ENCODE results near the gene SYNE3. TPM values are rescaled to one million over a fixed set of nuclear protein-coding genes. Genes with fewer than 3 reads are reported as not detected.

The SYNE3 gene
- total RNA-seq, 2 donors from 2014 or later = 3.4 to 29.5 TPM

DNA sequence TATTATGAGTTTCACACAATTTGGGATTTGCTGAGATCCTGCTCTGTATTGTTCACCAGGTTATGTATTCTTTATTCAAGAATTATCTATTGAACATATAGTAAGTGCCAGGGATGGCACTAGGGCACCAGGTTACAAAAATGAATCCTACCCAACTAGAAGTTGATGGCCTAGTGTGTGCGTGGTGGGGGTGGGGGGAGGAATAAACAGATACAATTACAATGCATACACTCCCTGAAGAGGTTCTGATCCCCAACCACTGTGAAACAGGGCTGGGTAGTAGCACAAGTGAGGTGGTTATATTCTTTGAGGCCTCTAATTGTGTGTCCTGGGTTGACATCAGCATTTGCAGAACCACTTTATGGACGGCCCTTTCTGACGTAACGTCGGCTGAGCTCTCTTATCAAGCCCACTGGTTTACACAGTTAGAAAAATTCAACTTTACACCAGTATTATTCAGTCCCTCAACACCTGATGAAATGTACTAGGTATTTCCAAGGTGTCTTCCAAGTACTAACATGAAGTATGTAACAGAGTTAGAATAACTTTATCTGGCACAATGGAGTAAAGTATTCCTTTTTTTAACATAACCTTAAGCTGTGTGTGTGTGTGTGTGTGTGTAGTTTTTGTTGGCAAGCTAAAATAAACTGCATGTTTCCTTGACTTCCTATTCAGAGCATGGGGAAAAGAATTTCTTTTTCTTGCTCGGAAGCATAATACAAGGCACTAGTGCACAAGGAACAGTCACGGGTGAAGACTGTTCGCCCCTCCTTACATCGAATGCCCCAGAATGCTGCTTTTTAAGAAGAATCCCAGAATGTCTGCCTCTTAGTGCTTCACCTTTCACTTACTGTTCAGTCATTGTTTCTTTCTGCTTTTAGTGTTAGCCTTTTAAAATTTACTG is 10.3 kb upstream of the SYNE3 start:
- Histone ChIP-seq H3K4me3 (no peak overlapping the region), H3K4me1 (replicated peaks) (peaks cover 7% of the 10 kb centered on the region), H3K27ac (no peak overlapping the region), H3K27me3 (replicated peaks; ENCODE audit: insufficient read depth) (no peaks in the 10 kb centered on the region), H3K9me3 (no peaks in the 10 kb centered on the region), H3K36me3 (no peaks in the 10 kb centered on the region)
- intact Hi-C loops (cut with DNase I) = loop anchor here (2.0 kb wide), 1 partner anchor 84 kb away; no protein-coding TSS in a partner anchor
- no peak for DNase-seq (ENCODE audit: low spot score)
- WGBS = 73% methylated on average over 9 of the region's 9 CpGs
- TF ChIP-seq, protein P1, sequence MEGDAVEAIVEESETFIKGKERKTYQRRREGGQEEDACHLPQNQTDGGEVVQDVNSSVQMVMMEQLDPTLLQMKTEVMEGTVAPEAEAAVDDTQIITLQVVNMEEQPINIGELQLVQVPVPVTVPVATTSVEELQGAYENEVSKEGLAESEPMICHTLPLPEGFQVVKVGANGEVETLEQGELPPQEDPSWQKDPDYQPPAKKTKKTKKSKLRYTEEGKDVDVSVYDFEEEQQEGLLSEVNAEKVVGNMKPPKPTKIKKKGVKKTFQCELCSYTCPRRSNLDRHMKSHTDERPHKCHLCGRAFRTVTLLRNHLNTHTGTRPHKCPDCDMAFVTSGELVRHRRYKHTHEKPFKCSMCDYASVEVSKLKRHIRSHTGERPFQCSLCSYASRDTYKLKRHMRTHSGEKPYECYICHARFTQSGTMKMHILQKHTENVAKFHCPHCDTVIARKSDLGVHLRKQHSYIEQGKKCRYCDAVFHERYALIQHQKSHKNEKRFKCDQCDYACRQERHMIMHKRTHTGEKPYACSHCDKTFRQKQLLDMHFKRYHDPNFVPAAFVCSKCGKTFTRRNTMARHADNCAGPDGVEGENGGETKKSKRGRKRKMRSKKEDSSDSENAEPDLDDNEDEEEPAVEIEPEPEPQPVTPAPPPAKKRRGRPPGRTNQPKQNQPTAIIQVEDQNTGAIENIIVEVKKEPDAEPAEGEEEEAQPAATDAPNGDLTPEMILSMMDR (IDR thresholded peaks at IDR 0.05) = no peak
- TF ChIP-seq POLR2A (IDR thresholded peaks at IDR 0.05) (no peak), POLR2AphosphoS5 (IDR thresholded peaks at IDR 0.05) (no peak)

DNA sequence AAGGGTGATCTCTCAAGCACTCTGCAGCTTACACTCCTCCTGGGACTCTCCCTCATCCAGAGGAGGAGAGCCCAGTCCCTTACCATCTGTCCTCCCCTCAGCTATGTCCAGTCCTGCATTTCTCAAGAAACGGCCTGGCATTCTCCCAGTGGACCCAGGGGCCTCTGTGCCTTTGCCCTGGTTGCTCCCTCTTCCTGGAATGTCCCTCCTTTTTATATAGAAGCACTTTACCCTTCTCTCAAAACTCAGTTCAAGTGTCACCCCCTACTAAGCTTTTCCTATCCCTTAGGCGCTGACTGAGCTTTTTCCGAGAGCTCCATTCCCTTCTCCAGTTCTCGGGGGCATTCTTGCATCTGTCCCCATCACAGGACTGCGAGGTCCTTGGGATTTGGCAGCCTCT is 9.5 kb upstream of the SYNE3 start:
- H3K4me3 ChIP-seq = no peak overlapping the region
- WGBS = 89% methylated on average over 5 of the region's 5 CpGs
- DNase-seq (ENCODE audit: low spot score) = no peak
- H3K27me3 ChIP-seq (replicated peaks; ENCODE audit: insufficient read depth) = no peaks in the 10 kb centered on the region
- TF ChIP-seq, protein P1 (IDR thresholded peaks at IDR 0.05) = no peak
- TF ChIP-seq POLR2A (IDR thresholded peaks at IDR 0.05) (no peak), POLR2AphosphoS5 (IDR thresholded peaks at IDR 0.05) (no peak)
- H3K36me3 ChIP-seq = no peaks in the 10 kb centered on the region
- intact Hi-C loops (cut with DNase I) = loop anchor here (2.0 kb wide), 1 partner anchor 83 kb away; no protein-coding TSS in a partner anchor
- H3K27ac ChIP-seq = no peak overlapping the region
- peaks cover 7% of the 10 kb centered on the region for H3K4me1 ChIP-seq (replicated peaks)
- H3K9me3 ChIP-seq = no peaks in the 10 kb centered on the region

DNA sequence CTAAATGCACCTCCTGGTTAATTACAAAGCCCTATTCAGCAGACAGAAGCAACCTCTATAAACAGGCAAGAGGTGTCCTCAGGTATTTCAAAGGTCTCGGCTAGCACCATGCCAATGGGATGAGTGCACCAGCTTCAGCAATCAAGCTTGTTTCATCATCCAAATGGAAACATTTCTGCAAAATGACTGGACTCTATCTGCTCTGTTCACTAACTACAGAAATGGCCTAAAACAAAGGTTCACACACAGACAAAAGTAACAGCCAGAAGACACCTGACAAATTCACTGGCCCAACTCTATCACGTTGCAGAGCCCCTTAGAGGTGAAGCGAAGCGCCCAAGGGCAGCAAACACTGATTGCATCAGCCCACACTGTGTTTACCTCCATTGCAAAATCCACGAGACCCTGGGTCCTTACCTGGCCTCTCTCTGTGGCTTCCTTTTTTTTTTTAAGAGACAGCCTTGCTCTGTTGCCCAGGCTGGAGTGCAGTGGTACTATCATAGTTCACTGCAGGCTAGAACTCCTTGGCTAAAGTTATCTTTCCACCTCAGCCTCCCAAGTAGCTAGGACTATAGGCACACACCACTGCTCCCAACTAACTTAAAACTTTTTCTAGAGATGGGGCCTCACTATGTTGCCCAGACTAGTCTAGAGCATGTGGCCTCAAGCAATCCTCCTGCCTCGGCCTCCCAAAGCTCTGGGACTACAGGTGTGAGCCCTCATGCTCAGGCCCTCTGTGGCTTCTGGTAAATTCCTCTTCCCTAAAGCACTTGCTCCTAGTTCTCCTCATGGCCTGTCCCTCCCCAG is 8.5 kb upstream of the SYNE3 start:
- no peak for DNase-seq (ENCODE audit: low spot score)
- peaks cover 7% of the 10 kb centered on the region for H3K4me1 ChIP-seq (replicated peaks)
- 77% methylated on average over 6 of the region's 6 CpGs for WGBS
- H3K36me3 ChIP-seq = no peaks in the 10 kb centered on the region
- intact Hi-C loops (cut with DNase I) = no loop called here
- H3K27ac ChIP-seq = no peak overlapping the region
- H3K27me3 ChIP-seq (replicated peaks; ENCODE audit: insufficient read depth) = no peaks in the 10 kb centered on the region
- H3K9me3 ChIP-seq = no peaks in the 10 kb centered on the region
- H3K4me3 ChIP-seq = no peak overlapping the region
- TF ChIP-seq, protein P1 (IDR thresholded peaks at IDR 0.05) = no peak
- TF ChIP-seq POLR2A (IDR thresholded peaks at IDR 0.05) (no peak), POLR2AphosphoS5 (IDR thresholded peaks at IDR 0.05) (no peak)

- H3K27ac ChIP-seq = peak overlapping the region in 1 of 2 donors; percentile 9
- no peak for DNase-seq (ENCODE audit: low spot score)
- H3K4me3 ChIP-seq = no peak overlapping the region
- H3K4me1 ChIP-seq (replicated peaks) = peaks cover 7% of the 10 kb centered on the region
- 48% methylated on average over 11 of the region's 11 CpGs for WGBS
- no peaks in the 10 kb centered on the region for H3K9me3 ChIP-seq
- intact Hi-C loops (cut with DNase I) = no loop called here
- no peaks in the 10 kb centered on the region for H3K36me3 ChIP-seq
- H3K27me3 ChIP-seq (replicated peaks; ENCODE audit: insufficient read depth) = no peaks in the 10 kb centered on the region
- TF ChIP-seq POLR2A (IDR thresholded peaks at IDR 0.05) (no peak), POLR2AphosphoS5 (IDR thresholded peaks at IDR 0.05) (no peak)
- TF ChIP-seq, protein P1 (IDR thresholded peaks at IDR 0.05) = peak in 1 of 4 experiments; percentile 2
These were observed 7.5 kb upstream of the SYNE3 start for GRCh38 chr14:95523815-95524448.

Data from prostate gland (tissue), 2 donors.